Endothelial cell of umbilical vein (primary cell): ENCODE results near the gene TEX19.

ENCODE experiments used
- POLR2AphosphoS5 ChIP-seq: IDR thresholded peaks from 2 replicates; pipeline ENCODE4 v1.6.1; 2012; ENCODE audit warnings: low read depth, mild to moderate bottlenecking, control low read depth, low read length, moderate library complexity; ENCODE audit not compliant: insufficient read depth
- TF ChIP-seq, protein P1 (sequence below), 2 donors: IDR thresholded peaks; 1 replicate in 1 of 2; 2 replicates in 1 of 2; pipeline ENCODE4 v1.5.1; 2011; ENCODE audit warnings: low read length in 2 of 2, mild to moderate bottlenecking in 2 of 2, moderate library complexity in 2 of 2, control low read depth in 1 of 2, inconsistent platforms in 1 of 2, low read depth in 1 of 2; ENCODE audit not compliant: insufficient read depth in 1 of 2; ENCODE audit errors: extremely low read depth in 1 of 2

DNA sequence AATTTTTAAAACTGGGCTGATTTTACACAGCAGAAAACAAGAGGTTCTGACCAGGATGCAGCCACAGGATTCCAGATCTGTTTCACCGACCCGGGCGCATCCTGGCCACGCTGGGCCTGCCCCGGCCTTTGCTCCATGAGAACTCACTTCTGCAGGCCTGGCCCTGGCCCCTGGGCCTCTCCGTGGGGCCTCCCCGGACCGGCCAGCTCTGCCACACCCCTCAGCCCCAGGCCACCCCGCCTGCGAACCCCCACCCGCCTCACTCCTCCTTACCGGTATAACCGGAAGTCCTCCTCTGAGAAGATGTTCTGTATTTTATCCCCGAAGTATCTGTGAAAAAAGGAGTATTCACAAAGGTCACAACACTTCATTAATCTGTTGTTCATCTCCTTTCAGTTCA, 46.0 kb downstream of the TEX19 start:
- TF ChIP-seq, protein P1, sequence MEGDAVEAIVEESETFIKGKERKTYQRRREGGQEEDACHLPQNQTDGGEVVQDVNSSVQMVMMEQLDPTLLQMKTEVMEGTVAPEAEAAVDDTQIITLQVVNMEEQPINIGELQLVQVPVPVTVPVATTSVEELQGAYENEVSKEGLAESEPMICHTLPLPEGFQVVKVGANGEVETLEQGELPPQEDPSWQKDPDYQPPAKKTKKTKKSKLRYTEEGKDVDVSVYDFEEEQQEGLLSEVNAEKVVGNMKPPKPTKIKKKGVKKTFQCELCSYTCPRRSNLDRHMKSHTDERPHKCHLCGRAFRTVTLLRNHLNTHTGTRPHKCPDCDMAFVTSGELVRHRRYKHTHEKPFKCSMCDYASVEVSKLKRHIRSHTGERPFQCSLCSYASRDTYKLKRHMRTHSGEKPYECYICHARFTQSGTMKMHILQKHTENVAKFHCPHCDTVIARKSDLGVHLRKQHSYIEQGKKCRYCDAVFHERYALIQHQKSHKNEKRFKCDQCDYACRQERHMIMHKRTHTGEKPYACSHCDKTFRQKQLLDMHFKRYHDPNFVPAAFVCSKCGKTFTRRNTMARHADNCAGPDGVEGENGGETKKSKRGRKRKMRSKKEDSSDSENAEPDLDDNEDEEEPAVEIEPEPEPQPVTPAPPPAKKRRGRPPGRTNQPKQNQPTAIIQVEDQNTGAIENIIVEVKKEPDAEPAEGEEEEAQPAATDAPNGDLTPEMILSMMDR (IDR thresholded peaks at IDR 0.05; ENCODE audit: extremely low read depth in 1 of 2, insufficient read depth in 1 of 2, low read depth in 1 of 2, low read length in 2 of 2): no peak
- no peak for TF ChIP-seq POLR2AphosphoS5
